ENCODE measurements around the gene PLIN5. TPM values are rescaled to one million over a fixed set of nuclear protein-coding genes. Genes with fewer than 3 reads are reported as not detected.

Gene PLIN5
- polyA plus RNA-seq, 3 donors, result 0.28 to 3.0 (median 0.58) TPM

DNA sequence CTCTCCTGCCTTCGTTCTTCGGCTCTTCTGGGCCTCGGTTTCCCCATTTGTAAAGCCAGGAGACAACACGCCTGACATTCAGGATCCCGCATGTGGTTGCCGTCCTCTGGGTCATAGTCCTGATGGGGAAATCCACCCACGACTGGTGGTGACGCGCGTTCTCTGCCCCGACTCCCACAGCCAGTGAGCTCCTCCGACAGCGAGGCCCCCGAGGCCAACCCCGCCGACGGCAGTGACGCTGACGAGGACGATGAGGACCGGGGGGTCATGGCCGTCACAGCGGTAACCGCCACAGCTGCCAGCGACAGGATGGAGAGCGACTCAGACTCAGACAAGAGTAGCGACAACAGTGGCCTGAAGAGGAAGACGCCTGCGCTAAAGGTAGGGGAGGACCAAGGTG is 46.5 kb downstream of the PLIN5 start:
- no peaks in the 10 kb centered on the region for H3K4me1 Mint-ChIP-seq
- TF ChIP-seq, protein P1, sequence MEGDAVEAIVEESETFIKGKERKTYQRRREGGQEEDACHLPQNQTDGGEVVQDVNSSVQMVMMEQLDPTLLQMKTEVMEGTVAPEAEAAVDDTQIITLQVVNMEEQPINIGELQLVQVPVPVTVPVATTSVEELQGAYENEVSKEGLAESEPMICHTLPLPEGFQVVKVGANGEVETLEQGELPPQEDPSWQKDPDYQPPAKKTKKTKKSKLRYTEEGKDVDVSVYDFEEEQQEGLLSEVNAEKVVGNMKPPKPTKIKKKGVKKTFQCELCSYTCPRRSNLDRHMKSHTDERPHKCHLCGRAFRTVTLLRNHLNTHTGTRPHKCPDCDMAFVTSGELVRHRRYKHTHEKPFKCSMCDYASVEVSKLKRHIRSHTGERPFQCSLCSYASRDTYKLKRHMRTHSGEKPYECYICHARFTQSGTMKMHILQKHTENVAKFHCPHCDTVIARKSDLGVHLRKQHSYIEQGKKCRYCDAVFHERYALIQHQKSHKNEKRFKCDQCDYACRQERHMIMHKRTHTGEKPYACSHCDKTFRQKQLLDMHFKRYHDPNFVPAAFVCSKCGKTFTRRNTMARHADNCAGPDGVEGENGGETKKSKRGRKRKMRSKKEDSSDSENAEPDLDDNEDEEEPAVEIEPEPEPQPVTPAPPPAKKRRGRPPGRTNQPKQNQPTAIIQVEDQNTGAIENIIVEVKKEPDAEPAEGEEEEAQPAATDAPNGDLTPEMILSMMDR (IDR thresholded peaks at IDR 0.05), result no peak
- intact Hi-C loops (cut with micrococcal nuclease), result no loop called here
- H3K36me3 Mint-ChIP-seq, result peaks cover 28 to 38% of the 10 kb centered on the region in 2 donors
- Histone ChIP-seq H3K9ac (ENCODE audit: insufficient read depth, low read length, poor library complexity, severe bottlenecking) (no peak overlapping the region), H3K9me3 (replicated peaks in 1 of 2; ENCODE audit: control insufficient read depth in 1 of 2, insufficient read depth in 1 of 2, low read length in 2 of 2) (no peaks in the 10 kb centered on the region), H3K27ac (ENCODE audit: low read depth in 1 of 2, low read length in 2 of 2) (no peak overlapping the region), H3K4me2 (replicated peaks; ENCODE audit: extremely low read depth, low read length, poor library complexity, severe bottlenecking) (no peak overlapping the region), H2AFZ (ENCODE audit: insufficient read depth, low read depth, low read length, poor library complexity, severe bottlenecking) (no peak overlapping the region), H3K79me2 (ENCODE audit: insufficient read depth, low read length) (no peaks in the 10 kb centered on the region), H3K4me3 (replicated peaks in 1 of 3; ENCODE audit: low read depth in 2 of 3, low read length in 3 of 3) (no peak overlapping the region), H3K36me3 (replicated peaks in 1 of 2; ENCODE audit: control insufficient read depth in 1 of 2, insufficient read depth in 2 of 2, low read length in 2 of 2) (peaks cover 41 to 55% of the 10 kb centered on the region in 2 donors), H4K20me1 (ENCODE audit: insufficient read depth, low read length) (no peaks in the 10 kb centered on the region), H3K27me3 (ENCODE audit: control insufficient read depth in 2 of 2, insufficient read depth in 2 of 2, low read length in 2 of 2) (no peaks in the 10 kb centered on the region), H3K4me1 (ENCODE audit: control insufficient read depth in 1 of 2, insufficient read depth in 2 of 2, low read length in 2 of 2) (no peaks in the 10 kb centered on the region)
- 98% methylated on average over 29 of the region's 29 CpGs for WGBS (ENCODE audit: insufficient coverage)
- no peak for DNase-seq
- peaks cover 0 to 2% (median 0%) of the 10 kb centered on the region in 3 donors for H3K27me3 Mint-ChIP-seq (ENCODE audit: low read depth in 3 of 3)
- H3K27ac Mint-ChIP-seq, result no peak overlapping the region
- peaks cover 0 to 2% (median 0%) of the 10 kb centered on the region in 7 donors for H3K9me3 Mint-ChIP-seq
- H3K4me3 Mint-ChIP-seq, result no peak overlapping the region

DNA sequence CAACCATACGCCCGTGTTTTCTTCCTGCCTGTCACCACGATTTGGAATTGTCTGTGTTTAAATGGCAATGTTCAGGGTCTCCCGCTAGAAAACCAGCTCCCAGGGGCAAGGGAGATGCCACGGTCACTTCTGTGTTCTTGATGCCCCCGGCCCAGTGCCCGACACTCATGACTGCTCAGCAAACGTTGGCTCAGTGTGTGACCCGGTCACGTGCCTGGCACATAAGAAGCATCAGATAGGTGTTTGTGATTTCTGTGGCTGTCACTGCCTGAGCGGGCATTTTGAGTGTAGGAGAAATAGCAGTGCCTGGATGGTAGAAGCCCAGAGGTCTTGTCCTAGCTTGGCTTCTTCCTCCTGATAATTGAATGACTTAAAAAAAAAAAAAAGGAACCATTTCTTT is 47.5 kb downstream of the PLIN5 start:
- Mint-ChIP-seq H3K36me3 (peaks cover 38 to 41% of the 10 kb centered on the region in 2 donors), H3K27ac (peak overlapping the region in 2 of 7 donors; percentile 17 to 58), H3K9me3 (peaks cover 0 to 2% (median 0%) of the 10 kb centered on the region in 7 donors), H3K4me1 (no peaks in the 10 kb centered on the region), H3K4me3 (no peak overlapping the region), H3K27me3 (ENCODE audit: low read depth in 3 of 3) (peaks cover 0 to 2% (median 2%) of the 10 kb centered on the region in 3 donors)
- H3K9me3 ChIP-seq (replicated peaks in 1 of 2; ENCODE audit: control insufficient read depth in 1 of 2, insufficient read depth in 1 of 2, low read length in 2 of 2), result no peaks in the 10 kb centered on the region
- H3K4me2 ChIP-seq (replicated peaks; ENCODE audit: extremely low read depth, low read length, poor library complexity, severe bottlenecking), result no peak overlapping the region
- no peaks in the 10 kb centered on the region for H3K4me1 ChIP-seq (ENCODE audit: control insufficient read depth in 1 of 2, insufficient read depth in 2 of 2, low read length in 2 of 2)
- H2AFZ ChIP-seq (ENCODE audit: insufficient read depth, low read depth, low read length, poor library complexity, severe bottlenecking), result no peak overlapping the region
- no peak for DNase-seq
- H3K36me3 ChIP-seq (replicated peaks in 1 of 2; ENCODE audit: control insufficient read depth in 1 of 2, insufficient read depth in 2 of 2, low read length in 2 of 2), result peaks cover 38 to 56% of the 10 kb centered on the region in 2 donors
- H3K9ac ChIP-seq (ENCODE audit: insufficient read depth, low read length, poor library complexity, severe bottlenecking), result no peak overlapping the region
- WGBS (ENCODE audit: insufficient coverage), result over 99% methylated on average over 9 of the region's 11 CpGs
- no peak overlapping the region for H3K4me3 ChIP-seq (replicated peaks in 1 of 3; ENCODE audit: low read depth in 2 of 3, low read length in 3 of 3)
- no peaks in the 10 kb centered on the region for H4K20me1 ChIP-seq (ENCODE audit: insufficient read depth, low read length)
- TF ChIP-seq, protein P1 (IDR thresholded peaks at IDR 0.05), result no peak
- H3K79me2 ChIP-seq (ENCODE audit: insufficient read depth, low read length), result no peaks in the 10 kb centered on the region
- H3K27ac ChIP-seq (ENCODE audit: low read depth in 1 of 2, low read length in 2 of 2), result no peak overlapping the region
- H3K27me3 ChIP-seq (ENCODE audit: control insufficient read depth in 2 of 2, insufficient read depth in 2 of 2, low read length in 2 of 2), result no peaks in the 10 kb centered on the region
- intact Hi-C loops (cut with micrococcal nuclease), result no loop called here

Data from CD14-positive monocyte (primary cell).